Activated CD4-positive, alpha-beta memory T cell treated with anti-CD3 and anti-CD28 coated beads, Interleukin-2, amount 10 ng/mL, durations not matched to agents 7 days and 5 days (primary cell): ENCODE results near the gene FUT4. TPM values are rescaled to one million over a fixed set of nuclear protein-coding genes. Genes with fewer than 3 reads are reported as not detected.
"Not testable (repeated sequence)": the region's sequence is repeated elsewhere in the genome, so short reads cannot be mapped to it uniquely, and the experiment has no call there.

Experiments used
- CTCF ChIA-PET: fragments of 350-600 bp; sonication (Branson Sonifier 250); formaldehyde crosslinking; loops from one replicate; lab custom pipeline; 2021; ENCODE audit warnings: antibody characterized with exemption, inconsistent platforms; lab: Charles Lee
- POLR2A ChIA-PET: fragments of 350-600 bp; sonication (Branson Sonifier 250); formaldehyde crosslinking; loops from one replicate; lab custom pipeline; 2021; ENCODE audit warnings: antibody characterized with exemption; lab: Charles Lee
- DNase-seq: peaks from one replicate; pipeline ENCODE4 v3.0.0-alpha.2; 2020
- H3K27ac Mint-ChIP-seq: one replicate; pipeline ENCODE4 v1.8.0; 2021; ENCODE audit warnings: mild to moderate bottlenecking, mixed read lengths
- H3K27me3 Mint-ChIP-seq: one replicate; pipeline ENCODE4 v1.8.0; 2021; ENCODE audit warnings: mixed read lengths
- H3K36me3 Mint-ChIP-seq: one replicate; pipeline ENCODE4 v1.8.0; 2021; ENCODE audit warnings: low read depth, mixed read lengths
- H3K4me1 Mint-ChIP-seq: one replicate; pipeline ENCODE4 v1.8.0; 2021; ENCODE audit warnings: mixed read lengths
- H3K4me3 Mint-ChIP-seq: one replicate; pipeline ENCODE4 v1.8.0; 2021; ENCODE audit warnings: mild to moderate bottlenecking, mixed read lengths
- H3K9me3 Mint-ChIP-seq: one replicate; pipeline ENCODE4 v1.8.0; 2021; ENCODE audit warnings: mixed read lengths
- total RNA-seq, 2 experiments: library from RNA; stranded (reverse); gene quantifications; one replicate each; pipeline ENCODE4 v1.2.3, GENCODE V29; 2021

Gene FUT4
- total RNA-seq, 2 experiments from 2014 or later, result 6.1 to 6.2 TPM

DNA sequence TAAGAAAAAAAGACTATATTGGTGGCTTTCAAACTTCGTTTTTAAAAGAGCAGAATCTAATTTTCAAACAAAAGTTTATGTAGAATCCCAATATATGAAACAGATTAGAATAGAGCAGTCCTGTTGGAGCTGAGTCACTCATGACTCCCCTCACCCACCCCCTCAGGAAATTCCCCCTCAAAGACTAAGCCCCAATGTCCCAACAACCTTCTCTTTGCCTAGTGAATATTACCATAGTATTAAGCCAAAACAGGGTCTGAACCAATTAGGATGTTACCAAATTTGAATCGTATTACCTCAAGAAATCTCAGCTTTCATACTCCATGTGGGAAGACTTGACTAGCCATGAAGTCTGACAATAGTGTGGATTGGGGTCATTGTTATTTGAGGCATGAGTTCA, 15.6 kb downstream of the FUT4 start:
- ChIA-PET POLR2A (no interaction called here), CTCF (interaction anchor here (1.2 kb wide), 1 partner anchor 11 kb away, joined by 3 read pairs; no protein-coding TSS in a partner anchor)
- Mint-ChIP-seq H3K4me1 (no peaks in the 10 kb centered on the region), H3K36me3 (no peaks in the 10 kb centered on the region), H3K9me3 (no peaks in the 10 kb centered on the region), H3K4me3 (no peak overlapping the region), H3K27ac (no peak overlapping the region), H3K27me3 (no peaks in the 10 kb centered on the region)
- no peak for DNase-seq

DNA sequence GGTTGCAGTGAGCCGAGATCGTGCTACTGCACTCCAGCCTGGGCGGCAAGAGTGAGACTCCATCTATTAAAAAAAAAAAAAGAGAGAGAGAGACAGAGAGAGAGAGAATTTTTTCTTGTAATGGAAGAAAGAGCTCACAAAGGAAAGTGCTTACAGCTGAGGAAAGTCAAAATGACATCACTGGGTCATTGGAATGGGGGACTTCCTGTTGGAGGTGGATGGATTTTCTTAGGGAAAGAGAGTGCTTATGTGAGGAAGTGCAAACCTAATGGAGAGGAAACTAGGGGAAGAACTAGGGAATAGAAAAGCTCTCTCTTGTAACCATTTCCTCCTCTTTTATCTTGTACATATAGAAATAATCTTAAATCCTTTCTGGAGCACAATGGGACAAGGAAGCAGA, 17.1 kb downstream of the FUT4 start:
- POLR2A ChIA-PET, result no interaction called here
- Mint-ChIP-seq H3K9me3 (no peaks in the 10 kb centered on the region), H3K4me3 (no peak overlapping the region), H3K27me3 (no peaks in the 10 kb centered on the region), H3K27ac (no peak overlapping the region), H3K4me1 (no peaks in the 10 kb centered on the region), H3K36me3 (no peaks in the 10 kb centered on the region)
- DNase-seq, result no peak
- CTCF ChIA-PET, result no interaction called here

DNA sequence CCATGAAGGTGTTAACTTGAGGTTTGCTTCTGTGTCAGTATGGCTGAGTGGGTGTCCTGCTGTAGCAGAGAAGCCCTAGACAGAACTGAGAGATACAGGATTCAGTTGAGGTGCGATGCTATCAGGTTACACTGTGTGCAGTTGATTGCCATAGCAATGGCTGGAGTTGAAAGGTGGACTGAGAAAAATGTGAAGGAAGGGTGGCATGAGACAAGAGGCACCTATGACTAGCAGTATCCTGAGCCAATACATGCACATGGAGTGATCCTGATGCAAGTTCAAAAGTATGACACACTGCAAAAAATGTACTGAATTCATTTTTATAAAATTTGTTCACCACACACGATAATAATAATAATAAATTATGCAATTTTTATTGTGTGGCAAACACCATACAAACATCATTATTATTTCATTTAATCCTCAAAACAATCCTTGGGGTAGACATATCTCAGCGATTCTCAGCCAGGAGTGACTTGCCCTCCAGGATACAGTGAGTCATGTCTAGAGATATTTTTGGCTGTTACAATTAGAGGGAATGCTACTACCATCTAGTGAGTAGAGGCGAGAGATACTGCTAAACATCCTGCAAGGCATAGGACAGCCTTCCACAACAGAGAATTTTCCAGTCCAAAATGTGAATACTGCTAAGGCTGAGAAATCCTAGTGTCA, 19.6 kb downstream of the FUT4 start:
- Mint-ChIP-seq H3K4me3 (no peak overlapping the region), H3K9me3 (no peaks in the 10 kb centered on the region), H3K27me3 (no peaks in the 10 kb centered on the region), H3K36me3 (no peaks in the 10 kb centered on the region), H3K27ac (no peak overlapping the region), H3K4me1 (no peaks in the 10 kb centered on the region)
- CTCF ChIA-PET, result no interaction called here
- no peak for DNase-seq
- POLR2A ChIA-PET, result no interaction called here

DNA sequence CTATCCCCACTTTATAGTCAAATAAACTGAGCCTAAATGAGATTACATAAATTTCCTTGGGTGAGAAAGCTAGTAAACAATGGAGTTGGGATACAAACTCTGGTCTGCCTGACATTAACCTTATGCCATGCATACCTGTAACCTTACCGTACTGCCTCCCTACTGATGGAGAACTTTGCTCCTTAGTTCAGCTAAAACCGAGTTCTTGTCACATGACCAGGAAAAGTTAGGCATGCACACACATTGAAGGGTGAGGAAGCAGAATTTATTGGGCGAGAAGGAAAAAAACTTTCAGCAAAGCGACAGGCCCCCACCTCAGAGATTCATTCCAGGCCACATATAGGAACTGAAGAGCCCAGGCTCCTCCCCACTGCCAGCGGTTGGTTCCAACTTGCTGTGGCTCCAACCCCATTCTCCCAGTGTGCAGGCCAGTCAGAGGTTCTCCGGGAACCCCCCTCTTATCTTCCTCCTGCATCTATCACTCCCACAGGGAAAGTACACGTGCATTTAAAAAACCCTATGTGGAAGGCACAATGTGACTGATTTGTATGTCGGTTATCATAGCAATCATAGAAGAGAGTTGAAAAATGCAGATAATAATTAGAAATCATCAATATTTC, 20.2 kb downstream of the FUT4 start:
- Mint-ChIP-seq H3K4me1 (no peaks in the 10 kb centered on the region), H3K4me3 (no peak overlapping the region), H3K27me3 (no peaks in the 10 kb centered on the region), H3K9me3 (no peaks in the 10 kb centered on the region), H3K36me3 (no peaks in the 10 kb centered on the region), H3K27ac (no peak overlapping the region)
- no peak for DNase-seq
- POLR2A ChIA-PET, result no interaction called here
- CTCF ChIA-PET, result no interaction called here

DNA sequence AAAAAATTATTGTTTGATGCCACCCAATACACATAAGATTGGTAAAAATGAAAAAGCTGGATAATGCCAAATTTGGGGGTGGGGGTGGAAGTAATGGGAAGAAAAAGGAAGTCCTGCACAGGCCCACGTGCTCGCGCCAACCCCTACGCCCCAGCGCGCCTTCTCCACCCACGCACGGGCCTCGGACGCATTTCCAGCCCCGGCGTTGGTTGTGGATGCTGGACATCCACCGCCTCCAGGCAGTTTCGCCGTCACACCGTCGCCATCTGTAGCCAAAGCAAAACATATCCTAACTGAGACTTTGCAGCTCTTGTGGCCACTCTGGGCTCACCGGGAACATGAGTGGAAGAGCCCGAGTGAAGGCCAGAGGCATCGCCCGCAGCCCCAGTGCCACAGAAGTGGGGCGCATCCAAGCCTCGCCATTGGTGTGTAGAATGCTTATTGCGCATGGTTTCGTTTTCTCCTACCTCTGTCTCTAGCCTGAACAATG, 23.5 kb downstream of the FUT4 start, which contains the start of gene PIWIL4:
Gene PIWIL4 (plus strand): TSS at position 188 of the 490 bp plus-strand sequence. CDS start 151 bp downstream, at position 339.
- H3K27me3 Mint-ChIP-seq, result no peaks in the 10 kb centered on the region
- POLR2A ChIA-PET, result no interaction called here

GRCh38 chr11:94568200-94568599, 24.5 kb downstream of the FUT4 start:
- ChIA-PET CTCF (no interaction called here), POLR2A (no interaction called here)
- Mint-ChIP-seq H3K4me1 (no peaks in the 10 kb centered on the region), H3K27ac (no peak overlapping the region), H3K27me3 (no peaks in the 10 kb centered on the region), H3K9me3 (no peaks in the 10 kb centered on the region), H3K36me3 (no peaks in the 10 kb centered on the region), H3K4me3 (no peak overlapping the region)
- no peak for DNase-seq

More for the DNA sequence above, 23.5 kb downstream of the FUT4 start, which contains the start of gene PIWIL4:
- DNase-seq, result no peak
- Mint-ChIP-seq H3K4me3 (no peak within 1 kb of the TSS), H3K9me3 (no peaks in the 10 kb centered on the region), H3K36me3 (no peaks in the 10 kb centered on the region), H3K27ac (no peak within 1 kb of the TSS), H3K4me1 (no peaks in the 10 kb centered on the region)
- CTCF ChIA-PET, result no interaction called here

GRCh38 chr11:94568717-94569116, 25.0 kb downstream of the FUT4 start:
- ChIA-PET CTCF (no interaction called here), POLR2A (no interaction called here)

DNA sequence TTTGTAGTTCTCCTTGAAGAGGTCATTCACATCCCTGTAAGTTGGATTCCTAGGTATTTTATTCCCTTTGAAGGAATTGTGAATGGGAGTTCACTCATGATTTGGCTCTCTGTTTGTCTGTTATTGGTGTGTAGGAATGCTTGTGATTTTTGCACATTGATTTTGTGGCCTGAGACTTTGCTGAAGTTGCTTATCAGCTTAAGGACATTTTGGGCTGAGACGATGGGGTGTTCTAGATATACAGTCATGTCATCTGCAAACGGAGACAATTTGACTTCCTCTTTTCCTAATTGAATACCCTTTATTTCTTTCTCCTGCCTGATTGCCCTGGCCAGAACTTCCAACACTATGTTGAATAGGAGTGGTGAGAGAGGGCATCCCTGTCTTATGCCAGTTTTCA, 29.3 kb downstream of the FUT4 start:
- CTCF ChIA-PET, H3K9me3 Mint-ChIP-seq, H3K27ac Mint-ChIP-seq: not testable (repeated sequence)

More at GRCh38 chr11:94568717-94569116, 25.0 kb downstream of the FUT4 start:
- H3K4me1 Mint-ChIP-seq, result no peaks in the 10 kb centered on the region
- H3K4me3 Mint-ChIP-seq, result no peak overlapping the region
- no peaks in the 10 kb centered on the region for H3K27me3 Mint-ChIP-seq
- H3K9me3 Mint-ChIP-seq, result no peaks in the 10 kb centered on the region
- DNase-seq, result no peak
- no peaks in the 10 kb centered on the region for H3K36me3 Mint-ChIP-seq
- no peak overlapping the region for H3K27ac Mint-ChIP-seq

DNA sequence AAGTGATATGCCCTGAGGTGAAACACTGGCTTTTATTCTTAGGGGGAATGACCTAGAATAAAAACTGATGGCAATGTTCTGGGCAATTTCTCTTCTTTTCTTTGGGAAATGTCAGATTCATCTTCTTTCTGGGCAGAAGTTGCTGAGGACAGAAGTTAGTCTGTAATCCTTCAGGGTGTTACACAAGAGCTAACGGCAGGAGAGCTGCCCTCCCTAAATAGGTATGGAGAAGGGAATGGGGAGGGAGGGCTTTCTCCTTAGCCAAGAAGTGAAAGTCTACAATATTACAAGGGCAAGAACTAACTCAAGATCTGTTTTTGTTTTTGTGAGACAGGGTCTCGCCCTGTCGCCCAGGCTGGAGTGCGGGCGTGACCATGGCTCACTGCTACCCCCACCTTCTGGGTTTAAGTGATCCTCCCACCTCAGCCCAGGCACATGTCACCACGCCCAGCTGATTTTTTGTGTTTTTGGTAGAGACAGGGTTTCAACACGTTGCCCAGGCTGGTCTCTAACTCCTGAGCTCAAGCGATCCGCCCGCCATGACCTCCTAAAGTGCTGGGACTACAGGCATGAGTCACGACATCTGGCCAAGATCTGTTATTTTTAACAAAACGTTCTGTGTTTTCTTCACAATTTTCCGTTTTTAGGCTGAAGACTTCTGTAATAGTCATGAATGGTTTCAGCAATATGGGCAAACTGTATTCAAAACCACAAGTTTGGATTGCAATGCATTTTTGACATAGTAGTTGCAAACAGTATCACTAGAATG, 30.7 kb downstream of the FUT4 start:
- no peaks in the 10 kb centered on the region for H3K4me1 Mint-ChIP-seq
- no peak overlapping the region for H3K4me3 Mint-ChIP-seq
- no peaks in the 10 kb centered on the region for H3K36me3 Mint-ChIP-seq

More for the DNA sequence above, 29.3 kb downstream of the FUT4 start:
- POLR2A ChIA-PET, H3K27me3 Mint-ChIP-seq, H3K36me3 Mint-ChIP-seq, H3K4me1 Mint-ChIP-seq, H3K4me3 Mint-ChIP-seq, DNase-seq: not testable (repeated sequence)

GRCh38 chr11:94576306-94576705, 32.6 kb downstream of the FUT4 start:
- no peak overlapping the region for H3K27ac Mint-ChIP-seq
- no peak overlapping the region for H3K4me3 Mint-ChIP-seq
- H3K9me3 Mint-ChIP-seq, result no peaks in the 10 kb centered on the region
- ChIA-PET CTCF (no interaction called here), POLR2A (no interaction called here)
- H3K36me3 Mint-ChIP-seq, result no peaks in the 10 kb centered on the region
- no peaks in the 10 kb centered on the region for H3K27me3 Mint-ChIP-seq
- DNase-seq, result no peak
- no peaks in the 10 kb centered on the region for H3K4me1 Mint-ChIP-seq

More for the DNA sequence above, 30.7 kb downstream of the FUT4 start:
- H3K9me3 Mint-ChIP-seq, result no peaks in the 10 kb centered on the region
- ChIA-PET CTCF (no interaction called here), POLR2A (no interaction called here)
- no peak for DNase-seq
- H3K27me3 Mint-ChIP-seq, result no peaks in the 10 kb centered on the region
- H3K27ac Mint-ChIP-seq, result no peak overlapping the region

GRCh38 chr11:94577841-94578240, 34.1 kb downstream of the FUT4 start:
- ChIA-PET CTCF (no interaction called here), POLR2A (no interaction called here)
- no peak for DNase-seq
- Mint-ChIP-seq H3K27ac (no peak overlapping the region), H3K4me1 (no peaks in the 10 kb centered on the region), H3K36me3 (no peaks in the 10 kb centered on the region), H3K9me3 (no peaks in the 10 kb centered on the region), H3K27me3 (no peaks in the 10 kb centered on the region), H3K4me3 (no peak overlapping the region)

DNA sequence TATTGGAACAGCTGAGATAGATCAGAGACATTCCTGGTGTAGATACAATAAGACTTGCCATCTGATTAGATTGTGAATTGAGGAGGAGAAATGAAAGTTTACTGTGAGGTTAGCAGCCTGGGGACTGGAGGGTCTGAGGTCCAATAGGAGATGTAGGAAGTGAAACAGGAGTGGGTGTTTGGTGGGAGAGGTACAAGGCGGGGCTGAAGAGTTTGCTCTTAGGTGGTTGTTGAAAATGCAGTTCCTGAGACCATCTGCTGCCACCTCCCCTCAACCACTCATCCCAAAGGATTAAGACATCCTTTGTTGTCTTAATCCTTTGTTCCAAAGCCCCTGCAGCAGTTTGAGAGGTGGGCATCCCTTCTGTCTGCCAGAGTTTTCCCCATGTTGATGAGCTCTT, 38.2 kb downstream of the FUT4 start:
- H3K4me3 Mint-ChIP-seq, result no peak overlapping the region
- CTCF ChIA-PET, result no interaction called here
- no peak for DNase-seq
- POLR2A ChIA-PET, result interaction anchor here (0.7 kb wide), 1 partner anchor 71 kb away, joined by 3 read pairs; no protein-coding TSS in a partner anchor
- H3K4me1 Mint-ChIP-seq, result no peaks in the 10 kb centered on the region
- H3K9me3 Mint-ChIP-seq, result no peaks in the 10 kb centered on the region
- no peak overlapping the region for H3K27ac Mint-ChIP-seq
- no peaks in the 10 kb centered on the region for H3K36me3 Mint-ChIP-seq
- no peaks in the 10 kb centered on the region for H3K27me3 Mint-ChIP-seq

DNA sequence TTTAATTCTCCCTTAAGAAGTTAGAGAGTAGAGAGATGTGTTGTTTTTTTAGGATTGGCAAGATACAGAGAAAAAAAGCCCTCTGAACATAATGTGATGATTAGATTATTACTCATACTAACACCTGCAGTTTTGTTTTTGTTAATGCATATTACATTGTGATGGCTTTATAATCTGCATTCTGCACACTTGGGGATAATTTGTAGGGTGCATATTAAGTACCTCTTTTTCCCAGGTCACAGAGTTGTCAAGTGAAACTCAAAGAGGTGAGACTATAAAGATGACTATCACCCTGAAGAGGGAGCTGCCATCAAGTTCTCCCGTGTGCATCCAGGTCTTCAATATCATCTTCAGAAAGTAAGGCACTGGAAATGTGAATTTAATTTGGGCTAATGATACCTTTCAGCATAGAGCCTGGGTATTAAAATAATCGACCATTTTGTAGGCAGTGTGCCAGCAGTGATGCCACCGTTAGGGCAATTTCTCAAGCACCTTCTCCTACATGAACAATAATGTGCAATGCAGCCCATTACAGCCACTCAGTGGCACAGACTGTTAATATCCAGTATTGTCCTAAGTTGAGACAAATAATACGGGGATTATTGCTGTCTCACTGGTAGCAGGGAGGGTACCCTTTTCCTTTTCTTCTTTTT, 39.6 kb downstream of the FUT4 start:
- DNase-seq, result no peak
- CTCF ChIA-PET, result no interaction called here
- Mint-ChIP-seq H3K4me3 (no peak overlapping the region), H3K27ac (no peak overlapping the region), H3K36me3 (no peaks in the 10 kb centered on the region), H3K9me3 (no peaks in the 10 kb centered on the region), H3K4me1 (no peaks in the 10 kb centered on the region), H3K27me3 (no peaks in the 10 kb centered on the region)
- POLR2A ChIA-PET, result no interaction called here
